Endothelial cell of umbilical vein (primary cell): ENCODE measurements around the gene FAM83C. TPM values are rescaled to one million over a fixed set of nuclear protein-coding genes. Genes with fewer than 3 reads are reported as not detected.
A peak's percentile ranks its signal among the peaks of the same experiment; 100 is the strongest.

ENCODE experiments used
- BruUV-seq: library from RNA; stranded (reverse); fragments of 400-500 nt; replicated peaks from 2 replicates; lab custom pipeline; 2021; lab: Mats Ljungman, UMichigan
- CTCF ChIA-PET: fragments of 300-600, 350-600 bp; sonication (Branson Sonifier 250); formaldehyde crosslinking; loops from one replicate; lab custom pipeline; 2021; ENCODE audit warnings: antibody characterized with exemption, inconsistent platforms; lab: Charles Lee
- POLR2A ChIA-PET: fragments of 300-600, 350-600 bp; sonication (Branson Sonifier 250); formaldehyde crosslinking; loops from one replicate; lab custom pipeline; 2021; ENCODE audit warnings: antibody characterized with exemption, inconsistent platforms; lab: Charles Lee
- DNase-seq: peaks from one replicate; pipeline ENCODE4 v3.0.0-alpha.2; 2011; ENCODE audit warnings: low read depth, low spot score
- FAIRE-seq: peaks from 2 replicates; lab custom pipeline; 2011; peaks lifted over from hg19 to GRCh38; lab: Jason Lieb, UNC
- H2AFZ ChIP-seq: 2 replicates; pipeline ENCODE4 v1.6.0; 2012; ENCODE audit warnings: low read depth, low read length, control low read depth, inconsistent platforms
- H3K27ac ChIP-seq: 2 replicates; pipeline ENCODE4 v1.5.1; 2011; ENCODE audit warnings: low read depth, mild to moderate bottlenecking, control low read depth, low read length, moderate library complexity; ENCODE audit not compliant: insufficient read depth
- H3K27me3 ChIP-seq, 2 experiments: 2 replicates each; pipeline versions ENCODE4 v1.6.0 to v1.6.1; 2011; ENCODE audit warnings: low read length in 2 of 2, mixed read lengths in 1 of 2; ENCODE audit not compliant: control insufficient read depth in 2 of 2, insufficient read depth in 2 of 2
- H3K36me3 ChIP-seq, 2 experiments: 2 replicates in 1 of 2; 3 replicates in 1 of 2; pipeline ENCODE4 v1.5.1; 2011; ENCODE audit warnings: low read length in 2 of 2, mild to moderate bottlenecking in 1 of 2, moderate library complexity in 1 of 2; ENCODE audit not compliant: control insufficient read depth in 2 of 2, insufficient read depth in 2 of 2; ENCODE audit errors: extremely low read depth in 1 of 2
- H3K4me1 ChIP-seq: 3 replicates; pipeline ENCODE4 v1.5.1; 2011; ENCODE audit warnings: mild to moderate bottlenecking, low read length; ENCODE audit not compliant: control insufficient read depth, insufficient read depth; ENCODE audit errors: extremely low read depth
- H3K4me2 ChIP-seq: 2 replicates; pipeline ENCODE4 v1.6.1; 2011; ENCODE audit warnings: low read length, control low read depth, mixed read lengths; ENCODE audit not compliant: insufficient read depth
- H3K4me3 ChIP-seq, 3 experiments: fragments of 200-600 bp in 1 of 3; sonication (generic), shearing (Covaris generic) in 1 of 3; replicated peaks in 1 of 3; 2 replicates each; pipeline ENCODE4 v1.5.1; 2011 to 2016; ENCODE audit warnings: control low read depth in 3 of 3, low read length in 3 of 3, mild to moderate bottlenecking in 2 of 3, inconsistent platforms in 1 of 3, low read depth in 1 of 3, moderate library complexity in 1 of 3; ENCODE audit not compliant: insufficient read depth in 1 of 3
- H3K79me2 ChIP-seq: 2 replicates; pipeline ENCODE4 v1.6.0; 2012; ENCODE audit warnings: low read length, inconsistent platforms; ENCODE audit not compliant: control insufficient read depth, insufficient read depth
- H3K9ac ChIP-seq: replicated peaks from 2 replicates; pipeline ENCODE3; 2011; ENCODE audit warnings: low read length, control low read depth; ENCODE audit not compliant: insufficient read depth; ENCODE audit errors: extremely low read depth
- H3K9me1 ChIP-seq: replicated peaks from 3 replicates; pipeline ENCODE4 v1.6.0; 2011; ENCODE audit warnings: mild to moderate bottlenecking, low read length; ENCODE audit not compliant: control insufficient read depth, insufficient read depth; ENCODE audit errors: extremely low read depth
- H3K9me3 ChIP-seq: replicated peaks from 2 replicates; pipeline ENCODE4 v1.5.1; 2012; ENCODE audit warnings: low read length, inconsistent platforms; ENCODE audit not compliant: control insufficient read depth, insufficient read depth
- H4K20me1 ChIP-seq: replicated peaks from 2 replicates; pipeline ENCODE3; 2011; ENCODE audit warnings: mild to moderate bottlenecking, low read length; ENCODE audit not compliant: control insufficient read depth, insufficient read depth; ENCODE audit errors: extremely low read depth
- CTCF ChIP-seq, 2 donors: IDR thresholded peaks; 1 replicate in 1 of 2; 2 replicates in 1 of 2; pipeline ENCODE4 v1.5.1; 2011; ENCODE audit warnings: low read length in 2 of 2, mild to moderate bottlenecking in 2 of 2, moderate library complexity in 2 of 2, control low read depth in 1 of 2, inconsistent platforms in 1 of 2, low read depth in 1 of 2; ENCODE audit not compliant: insufficient read depth in 1 of 2; ENCODE audit errors: extremely low read depth in 1 of 2
- EZH2 ChIP-seq: IDR thresholded peaks from 2 replicates; pipeline ENCODE4 v1.6.1; 2012; ENCODE audit warnings: borderline replicate concordance, low read depth, mild to moderate bottlenecking, moderate library complexity, low read length, inconsistent platforms; ENCODE audit not compliant: severe bottlenecking
- FOS ChIP-seq: IDR thresholded peaks from 2 replicates; pipeline ENCODE4 v1.6.1; 2011; ENCODE audit warnings: mild to moderate bottlenecking, low read length, moderate library complexity, borderline replicate concordance; ENCODE audit not compliant: insufficient read depth
- GATA2 ChIP-seq: IDR thresholded peaks from 2 replicates; pipeline ENCODE4 v1.7.0; 2011; ENCODE audit warnings: low read depth, mild to moderate bottlenecking, moderate library complexity, mixed read lengths, low read length; ENCODE audit not compliant: insufficient read length, insufficient read depth
- JUN ChIP-seq: IDR thresholded peaks from 2 replicates; pipeline ENCODE4 v1.6.1; 2011; ENCODE audit warnings: borderline replicate concordance, low read depth; ENCODE audit not compliant: insufficient read length, insufficient read depth
- MAX ChIP-seq: IDR thresholded peaks from 2 replicates; pipeline ENCODE4 v1.6.1; 2011; ENCODE audit not compliant: insufficient read depth, insufficient read length
- MYC ChIP-seq: IDR thresholded peaks from one replicate; pipeline ENCODE4 v1.6.1; 2011; ENCODE audit warnings: mild to moderate bottlenecking, low read depth, low read length
- POLR2A ChIP-seq: IDR thresholded peaks from 2 replicates; pipeline ENCODE4 v1.6.1; 2012; ENCODE audit warnings: low read depth, mild to moderate bottlenecking, control low read depth, low read length
- POLR2AphosphoS5 ChIP-seq: IDR thresholded peaks from 2 replicates; pipeline ENCODE4 v1.6.1; 2012; ENCODE audit warnings: low read depth, mild to moderate bottlenecking, control low read depth, low read length, moderate library complexity; ENCODE audit not compliant: insufficient read depth
- dilution Hi-C: fragments of 300-500 bp; cut with MboI; formaldehyde crosslinking; loops from one replicate; pipeline ENCODE4 v1.15.0; 2019; ENCODE audit warnings: low sequenced_read_pairs; ENCODE audit not compliant: extremely low pct_ligation_motif_present
- intact Hi-C: fragments of 100-400 bp; cut with micrococcal nuclease; formaldehyde crosslinking; loops from one replicate; pipeline ENCODE4 v1.10.0; 2022
- polyA plus RNA-seq, 4 experiments: library from polyadenylated mRNA; depleted of rRNA in 3 of 4; stranded (reverse) in 3 of 4; unstranded in 1 of 4; fragments of >200 nt; gene quantifications; 2 replicates each; pipeline versions ENCODE4 v1.2.1 to v1.2.3, GENCODE V29; 2011 to 2012; ENCODE audit warnings: missing spikeins in 1 of 4
- total RNA-seq: library from RNA; stranded (reverse); gene quantifications from 2 replicates; pipeline ENCODE4 v1.2.3, GENCODE V29; 2021

FAM83C gene
- total and polyA plus RNA-seq, 2 donors (not counting 3 experiments of a cell fraction or from before 2014, with no cell fraction given), result not detected

- DNase-seq (no peak), FAIRE-seq (peak; percentile 59)
- H3K4me2 ChIP-seq, result no peak overlapping the region
- BruUV-seq, result no TSS peak
- TF ChIP-seq CTCF (IDR thresholded peaks at IDR 0.05; ENCODE audit: extremely low read depth in 1 of 2, insufficient read depth in 1 of 2, low read depth in 1 of 2, low read length in 2 of 2) (peak; percentile 58 to 69), MYC (no peak)
- H3K79me2 ChIP-seq, result no peaks in the 10 kb centered on the region
- H4K20me1 ChIP-seq, result no peaks in the 10 kb centered on the region
- intact Hi-C loops, result loop anchor here (1.0 kb wide), 1 partner anchor 25 kb away; no protein-coding TSS in a partner anchor
- H3K27ac ChIP-seq, result no peak overlapping the region
- CTCF ChIA-PET, result interaction anchor here (0.5 to 8.1 kb wide), 17 partner anchors 9 to 125 kb away, joined by 3 to 182 read pairs (median 5); partner anchors contain the start of gene GDF5
- H3K27me3 ChIP-seq, result no peaks in the 10 kb centered on the region
- POLR2A ChIA-PET, result no interaction called here
- no peak overlapping the region for H3K9ac ChIP-seq
- H2AFZ ChIP-seq, result peak overlapping the region; percentile 7
- peaks cover 38% of the 10 kb centered on the region for H3K4me1 ChIP-seq
- H3K9me3 ChIP-seq, result no peaks in the 10 kb centered on the region
- dilution Hi-C loops, result no loop called here
- H3K4me3 ChIP-seq, result no peak overlapping the region
- H3K36me3 ChIP-seq, result no peaks in the 10 kb centered on the region
- H3K9me1 ChIP-seq, result no peaks in the 10 kb centered on the region
These were observed 37.4 kb upstream of the FAM83C start for GRCh38 chr20:35329435-35330139.

- H3K4me3 ChIP-seq, result no peak overlapping the region
- H3K9me1 ChIP-seq, result no peaks in the 10 kb centered on the region
- H3K9ac ChIP-seq, result no peak overlapping the region
- CTCF ChIA-PET, result interaction anchor here (1.0 to 8.1 kb wide), 11 partner anchors 8 to 126 kb away, joined by 3 to 182 read pairs (median 7); no protein-coding TSS in a partner anchor
- FAIRE-seq, result peak; percentile 42
- H3K36me3 ChIP-seq, result no peaks in the 10 kb centered on the region
- no peaks in the 10 kb centered on the region for H3K9me3 ChIP-seq
- TF ChIP-seq POLR2AphosphoS5 (no peak), JUN (no peak), GATA2 (no peak), POLR2A (no peak), CTCF (IDR thresholded peaks at IDR 0.05; ENCODE audit: extremely low read depth in 1 of 2, insufficient read depth in 1 of 2, low read depth in 1 of 2, low read length in 2 of 2) (no peak), MAX (no peak), FOS (no peak), MYC (no peak), EZH2 (no peak)
- no peak overlapping the region for H2AFZ ChIP-seq
- intact Hi-C loops (loop anchor here (1.0 kb wide), 1 partner anchor 24 kb away; no protein-coding TSS in a partner anchor), dilution Hi-C loops (no loop called here)
- no peaks in the 10 kb centered on the region for H3K27me3 ChIP-seq
- H3K4me2 ChIP-seq, result no peak overlapping the region
- BruUV-seq, result no TSS peak
- H4K20me1 ChIP-seq, result no peaks in the 10 kb centered on the region
- H3K79me2 ChIP-seq, result no peaks in the 10 kb centered on the region
- POLR2A ChIA-PET, result no interaction called here
- no peak for DNase-seq
- H3K4me1 ChIP-seq, result peaks cover 38% of the 10 kb centered on the region
- no peak overlapping the region for H3K27ac ChIP-seq
These were observed 36.5 kb upstream of the FAM83C start for GRCh38 chr20:35328689-35329088.
